IMR-90 (cell line): ENCODE results near the gene LHPP. TPM values are rescaled to one million over a fixed set of nuclear protein-coding genes. Genes with fewer than 3 reads are reported as not detected.

ENCODE experiments used
- ATAC-seq: fragments of 200-7000 bp; cut with Tn5 transposase; 2 replicates; pipeline ENCODE4 v1.9.1; 2020; ENCODE audit warnings: low read depth, mild to moderate bottlenecking, moderate library complexity
- BruUV-seq: library from RNA; stranded (reverse); fragments of 400-500 nt; replicated peaks from 2 replicates; lab custom pipeline; 2021; lab: Mats Ljungman, UMichigan
- CTCF ChIA-PET: fragments of 300-600 bp; formaldehyde crosslinking; extraction: SDS; loops from one replicate; lab custom pipeline; 2021; ENCODE audit warnings: antibody characterized with exemption; lab: Yijun Ruan, JAX
- POLR2A ChIA-PET: fragments of 300-600 bp; sonication (Branson Sonifier 250); formaldehyde crosslinking; loops from one replicate; lab custom pipeline; 2022; ENCODE audit warnings: antibody characterized with exemption; ENCODE audit not compliant: unreplicated experiment; lab: Charles Lee
- DNase-seq: peaks from one replicate; pipeline ENCODE4 v3.0.0; 2013
- H2AFZ ChIP-seq: replicated peaks from 2 replicates; pipeline ENCODE3; 2013; ENCODE audit warnings: low read length, mild to moderate bottlenecking; ENCODE audit not compliant: poor library complexity
- H2AK5ac ChIP-seq: 2 replicates; pipeline ENCODE4 v1.6.1; 2013; ENCODE audit warnings: low read depth, low read length, inconsistent platforms
- H2AK9ac ChIP-seq: replicated peaks from 2 replicates; pipeline ENCODE3; 2013; ENCODE audit warnings: mild to moderate bottlenecking, low read depth, low read length, moderate library complexity; ENCODE audit not compliant: poor library complexity
- H2BK120ac ChIP-seq: 2 replicates; pipeline ENCODE4 v1.6.1; 2013; ENCODE audit warnings: low read depth, low read length, inconsistent platforms
- H2BK15ac ChIP-seq: 3 replicates; pipeline ENCODE4 v1.6.1; 2013; ENCODE audit warnings: low read depth, low read length, inconsistent platforms
- H2BK20ac ChIP-seq: 2 replicates; pipeline ENCODE4 v1.6.1; 2013; ENCODE audit warnings: low read depth, mild to moderate bottlenecking, inconsistent platforms, low read length, moderate library complexity
- H2BK5ac ChIP-seq: 2 replicates; pipeline ENCODE4 v1.6.1; 2013; ENCODE audit warnings: mild to moderate bottlenecking, low read depth, low read length, inconsistent platforms; ENCODE audit not compliant: poor library complexity, severe bottlenecking
- H3K14ac ChIP-seq: replicated peaks from 2 replicates; pipeline ENCODE4 v1.6.1; 2013; ENCODE audit warnings: low read depth, low read length, inconsistent platforms
- H3K18ac ChIP-seq: 2 replicates; pipeline ENCODE4 v1.6.1; 2013; ENCODE audit warnings: low read depth, low read length, control low read depth
- H3K23ac ChIP-seq: 2 replicates; pipeline ENCODE4 v1.6.1; 2013; ENCODE audit warnings: low read depth, low read length, inconsistent platforms
- H3K27ac ChIP-seq: 2 replicates; pipeline ENCODE4 v1.5.1; 2013; ENCODE audit warnings: mild to moderate bottlenecking, control low read depth, low read length; ENCODE audit not compliant: insufficient read depth
- H3K27me3 ChIP-seq: 2 replicates; pipeline ENCODE4 v1.6.1; 2013; ENCODE audit warnings: low read length; ENCODE audit not compliant: control insufficient read depth, insufficient read depth
- H3K36me3 ChIP-seq: 2 replicates; pipeline ENCODE4 v1.6.1; 2013; ENCODE audit warnings: low read length, mixed read lengths; ENCODE audit not compliant: control insufficient read depth, insufficient read depth
- H3K4ac ChIP-seq: 2 replicates; pipeline ENCODE4 v1.6.1; 2013; ENCODE audit warnings: low read depth, low read length, inconsistent platforms
- H3K4me1 ChIP-seq: 2 replicates; pipeline ENCODE4 v1.6.1; 2013; ENCODE audit warnings: low read length, mixed read lengths; ENCODE audit not compliant: control insufficient read depth, insufficient read depth
- H3K4me2 ChIP-seq: 2 replicates; pipeline ENCODE4 v1.6.1; 2013; ENCODE audit warnings: low read depth, mild to moderate bottlenecking, control low read depth, low read length, moderate library complexity
- H3K4me3 ChIP-seq: 2 replicates; pipeline ENCODE4 v1.5.1; 2013; ENCODE audit warnings: low read depth, mild to moderate bottlenecking, control low read depth, low read length, moderate library complexity; ENCODE audit not compliant: insufficient read depth
- H3K56ac ChIP-seq: 2 replicates; pipeline ENCODE4 v1.6.1; 2013; ENCODE audit warnings: low read length, inconsistent platforms; ENCODE audit not compliant: insufficient read depth; ENCODE audit errors: extremely low read depth
- H3K79me1 ChIP-seq, 2 experiments: 2 replicates each; pipeline ENCODE4 v1.6.1; 2013; ENCODE audit warnings: low read length in 2 of 2, inconsistent platforms in 1 of 2, low read depth in 1 of 2
- H3K9ac ChIP-seq: 2 replicates; pipeline ENCODE4 v1.6.1; 2013; ENCODE audit warnings: low read depth, low read length, control low read depth
- H3K9me1 ChIP-seq: 2 replicates; pipeline ENCODE4 v1.6.1; 2013; ENCODE audit warnings: low read length, inconsistent platforms; ENCODE audit not compliant: insufficient read depth
- H3K9me3 ChIP-seq: 2 replicates; pipeline ENCODE4 v1.6.1; 2013; ENCODE audit warnings: low read length; ENCODE audit not compliant: control insufficient read depth, insufficient read depth
- H4K20me1 ChIP-seq: 2 replicates; pipeline ENCODE4 v1.6.1; 2013; ENCODE audit warnings: low read length, inconsistent platforms; ENCODE audit not compliant: insufficient read depth
- H4K5ac ChIP-seq: 2 replicates; pipeline ENCODE4 v1.6.1; 2013; ENCODE audit warnings: mild to moderate bottlenecking, low read depth, low read length, control low read depth
- H4K8ac ChIP-seq, 2 experiments: 2 replicates each; pipeline ENCODE4 v1.6.1; 2013; ENCODE audit warnings: low read depth in 2 of 2, low read length in 2 of 2, control low read depth in 1 of 2, inconsistent platforms in 1 of 2
- H4K91ac ChIP-seq: 2 replicates; pipeline ENCODE4 v1.6.1; 2013; ENCODE audit warnings: low read depth, low read length, inconsistent platforms; ENCODE audit not compliant: insufficient read depth
- CHD1 ChIP-seq: IDR thresholded peaks from 2 replicates; pipeline ENCODE4 v1.6.1; 2012; ENCODE audit warnings: low read depth, low read length, improper control_type of control experiment
- MXI1 ChIP-seq: IDR thresholded peaks from 2 replicates; pipeline ENCODE4 v1.6.1; 2012; ENCODE audit warnings: low read depth, mild to moderate bottlenecking, low read length, moderate library complexity, borderline replicate concordance
- POLR2A ChIP-seq: IDR thresholded peaks from 2 replicates; pipeline ENCODE4 v1.6.1; 2012; ENCODE audit warnings: mild to moderate bottlenecking, low read depth, low read length
- RAD21 ChIP-seq: IDR thresholded peaks from 2 replicates; pipeline ENCODE4 v1.6.1; 2012; ENCODE audit warnings: low read length, improper control_type of control experiment
- WGBS, 2 experiments: methylation state at CpG; one replicate each; pipeline versions ENCODE4 v1.1.5 to v1.1.7; 2013; ENCODE audit warnings: missing lambda C conversion rate in 2 of 2; ENCODE audit not compliant: insufficient read length in 1 of 2; ENCODE audit errors: extremely low coverage in 2 of 2; 5-methylcytosine and 5-hydroxymethylcytosine counted together
- dilution Hi-C: fragments of 300-500 bp; cut with HindIII; formaldehyde crosslinking; loops from one replicate; pipeline ENCODE4 v1.14.3; 2018; ENCODE audit warnings: low sequenced_read_pairs; ENCODE audit not compliant: unreplicated experiment
- in situ Hi-C: fragments of 300-500 bp; cut with MboI; formaldehyde crosslinking; loops from 3 replicates; pipeline ENCODE4 v1.14.3; 2019; ENCODE audit warnings: low sequenced_read_pairs, inconsistent platforms, mixed read lengths
- intact Hi-C: fragments of 100-400 bp; cut with micrococcal nuclease; formaldehyde crosslinking; loops from 2 replicates; pipeline ENCODE4 v1.10.0; 2022
- polyA plus RNA-seq, 3 experiments: library from polyadenylated mRNA; depleted of rRNA; stranded (reverse); fragments of >200 nt; gene quantifications; 2 replicates each; pipeline ENCODE4 v1.2.3, GENCODE V29; 2012; ENCODE audit warnings: low replicate concordance in 1 of 3
- total RNA-seq: library from RNA; depleted of rRNA; stranded (reverse); fragments of >200 nt; gene quantifications from 2 replicates; pipeline ENCODE4 v1.2.3, GENCODE V29; 2012

The LHPP gene
- total and polyA plus RNA-seq, 2 of the 4 experiments (the other 2 are of a cell fraction), result 2.7 to 8.3 TPM

GRCh38 chr10:124414076-124414475, 47.5 kb upstream of the LHPP start:
- BruUV-seq, result no TSS peak
- Histone ChIP-seq H4K20me1 (peaks cover 29% of the 10 kb centered on the region; the same call in 1 of the 2 replicates), H4K91ac (no peak overlapping the region), H2BK20ac (no peak overlapping the region), H3K4me3 (no peak overlapping the region), H2AK9ac (no peak overlapping the region), H3K4me1 (peaks cover 2% of the 10 kb centered on the region; the same call in 1 of the 2 replicates), H3K36me3 (peaks cover 9% of the 10 kb centered on the region; the same call in 1 of the 2 replicates), H3K27me3 (no peaks in the 10 kb centered on the region), H3K9ac (no peak overlapping the region), H3K23ac (no peak overlapping the region), H4K8ac (no peak overlapping the region), H2BK120ac (no peak overlapping the region), H2BK5ac (no peak overlapping the region), H3K9me3 (no peaks in the 10 kb centered on the region), H3K4me2 (peak overlapping the region; percentile 41; the same call in 1 of the 2 replicates), H2BK15ac (no peak overlapping the region), H3K18ac (no peak overlapping the region), H3K27ac (no peak overlapping the region), H2AFZ (no peak overlapping the region), H3K9me1 (peaks cover 7% of the 10 kb centered on the region; the same call in 1 of the 2 replicates), H3K79me1 (peaks cover 22 to 42% of the 10 kb centered on the region in 2 experiments), H3K56ac (no peak overlapping the region), H3K4ac (no peak overlapping the region), H2AK5ac (no peak overlapping the region), H4K5ac (no peak overlapping the region), H3K14ac (no peak overlapping the region)
- dilution Hi-C loops, result no loop called here
- ATAC-seq, result no peak
- intact Hi-C loops, result loop anchor here (10.0 kb wide), 1 partner anchor 1259 kb away; the partner anchor contains the start of gene BUB3
- TF ChIP-seq RAD21 (no peak), CHD1 (no peak), POLR2A (no peak), MXI1 (no peak)
- in situ Hi-C loops, result no loop called here
- peak; percentile 30 for DNase-seq
- ChIA-PET CTCF (interaction anchor here (0.7 kb wide), 1 partner anchor 92 kb away, joined by 6 read pairs; no protein-coding TSS in a partner anchor), POLR2A (no interaction called here)
- WGBS, 2 experiments, result 15% methylated on average over 3 of the region's 4 CpGs; no CpG with 5 or more reads in 1 of the 2 experiments
